ENCODE data around the gene KRTAP12-4. TPM values are rescaled to one million over a fixed set of nuclear protein-coding genes. Genes with fewer than 3 reads are reported as not detected.
A peak's percentile ranks its signal among the peaks of the same experiment; 100 is the strongest.

KRTAP12-4 gene
- total and polyA plus RNA-seq, 9 of the 15 experiments (the other 6 are each of a cell fraction or from before 2014, with no cell fraction given): not detected

DNA sequence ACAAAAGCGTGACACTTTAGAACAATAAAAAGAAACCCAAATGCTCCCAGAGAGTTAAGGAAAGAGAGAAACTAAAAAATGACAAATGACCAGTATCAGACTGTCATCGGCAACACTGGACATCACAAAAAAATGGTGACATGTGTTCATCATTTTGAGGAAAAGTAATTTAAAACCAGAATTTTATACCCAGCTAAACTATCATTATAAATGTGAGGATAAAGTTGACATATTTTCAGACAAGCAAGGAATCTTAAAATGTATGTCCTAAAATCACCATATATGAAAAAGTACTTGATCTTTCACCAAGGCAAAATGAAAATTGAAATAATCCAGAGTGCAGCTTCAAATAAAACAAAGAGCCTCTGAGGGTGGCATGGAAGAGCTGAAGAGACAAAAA, 9.6 kb downstream of the KRTAP12-4 start:
- no TSS peak for BruUV-seq (replicated peaks)
- H3K27ac ChIP-seq (ENCODE audit: extremely low read depth, low read depth, low read length): no peak overlapping the region
- H3K9me3 ChIP-seq (replicated peaks; ENCODE audit: control insufficient read depth, insufficient read depth, low read depth, low read length): peaks cover 4% of the 10 kb centered on the region
- ATAC-seq (no peak), DNase-seq (ENCODE audit: extremely low read depth in 1 of 4, low spot score in 3 of 4) (no peak), FAIRE-seq (no peak)
- no peak overlapping the region for H3K9ac ChIP-seq (ENCODE audit: insufficient read depth in 1 of 2, low read depth in 2 of 2, low read length in 2 of 2)
- peaks cover 2 to 33% of the 10 kb centered on the region in 2 experiments; a peak in 3 of 5 replicates for H3K27me3 ChIP-seq (ENCODE audit: control insufficient read depth in 2 of 2, insufficient read depth in 2 of 2, low read length in 2 of 2)
- in situ Hi-C loops (cut with MboI) (no loop called here), intact Hi-C loops (cut with micrococcal nuclease) (no loop called here)
- no peak overlapping the region for H3K4me2 ChIP-seq (ENCODE audit: insufficient read depth, low read length)
- no peaks in the 10 kb centered on the region; a peak in 1 of 5 replicates for H3K4me1 ChIP-seq (replicated peaks in 1 of 2; ENCODE audit: control insufficient read depth in 2 of 2, insufficient read depth in 2 of 2, low read length in 2 of 2)
- H4K20me1 ChIP-seq (replicated peaks; ENCODE audit: control insufficient read depth, insufficient read depth, low read length): no peaks in the 10 kb centered on the region
- no peak overlapping the region for H2AFZ ChIP-seq (ENCODE audit: low read depth, low read length)
- no peak overlapping the region for H3K4me3 ChIP-seq
- H3K9me1 ChIP-seq (ENCODE audit: control insufficient read depth, insufficient read depth, low read length): no peaks in the 10 kb centered on the region
- TF ChIP-seq ZFP1 (CRISPR knock-in tag; IDR thresholded peaks at IDR 0.05) (peak; percentile 98), IRF9 (tag; IDR thresholded peaks at IDR 0.05) (no peak)
- ChIA-PET POLR2A (interaction anchor here (0.6 kb wide), 1 partner anchor 44 kb away, joined by 3 read pairs; no protein-coding TSS in a partner anchor), CTCF (ENCODE audit: low intra/inter-chr PET ratio) (no interaction called here)
- WGBS (ENCODE audit: insufficient coverage, low coverage, missing lambda C conversion rate): 0% methylated on average over 2 of the region's 2 CpGs
- H3K36me3 ChIP-seq (ENCODE audit: control insufficient read depth, insufficient read depth, low read length): no peaks in the 10 kb centered on the region
- H3K79me2 ChIP-seq (ENCODE audit: control insufficient read depth, insufficient read depth, low read length): no peaks in the 10 kb centered on the region

DNA sequence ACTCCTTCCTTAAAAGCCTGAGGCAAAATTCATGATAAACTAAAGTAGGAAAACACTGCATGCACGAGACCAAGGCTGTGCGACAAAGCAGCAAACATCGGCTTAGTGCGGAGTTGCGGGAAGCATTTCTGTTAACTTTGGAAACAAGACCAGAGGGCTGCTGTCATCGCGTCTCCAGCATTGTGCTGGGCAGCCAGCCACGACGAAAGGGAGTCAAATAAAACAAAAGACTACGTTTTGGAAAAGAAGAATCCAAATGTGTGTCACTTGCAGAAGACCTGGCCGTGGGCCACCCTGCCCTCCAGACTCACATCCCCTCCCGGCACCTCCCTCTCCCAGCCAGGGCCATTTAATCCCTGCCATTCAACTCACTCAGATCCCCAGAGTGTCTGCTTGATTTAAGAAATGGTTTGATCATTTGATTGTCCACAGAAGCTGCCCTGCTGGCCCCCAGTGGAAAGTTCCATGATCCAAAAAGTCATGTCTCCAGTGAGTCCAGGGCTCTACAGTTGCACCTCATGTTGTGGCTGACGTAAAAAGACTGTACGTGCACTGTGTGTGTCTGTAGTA, 10.6 kb downstream of the KRTAP12-4 start:
- POLR2A ChIA-PET: no interaction called here
- no peak for TF ChIP-seq HNRNPK (IDR thresholded peaks at IDR 0.05; ENCODE audit: low read depth, low read length, poor library complexity, severe bottlenecking)
- TF ChIP-seq BMI1 (IDR thresholded peaks at IDR 0.05; ENCODE audit: low read length): no peak
- TF ChIP-seq, protein P1, sequence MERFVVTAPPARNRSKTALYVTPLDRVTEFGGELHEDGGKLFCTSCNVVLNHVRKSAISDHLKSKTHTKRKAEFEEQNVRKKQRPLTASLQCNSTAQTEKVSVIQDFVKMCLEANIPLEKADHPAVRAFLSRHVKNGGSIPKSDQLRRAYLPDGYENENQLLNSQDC (CRISPR knock-in tag; IDR thresholded peaks at IDR 0.05): no peak
- TF ChIP-seq RBFOX2 (IDR thresholded peaks at IDR 0.05; ENCODE audit: low read depth, low read length): no peak
- TF ChIP-seq OTX1 (CRISPR knock-in tag; IDR thresholded peaks at IDR 0.05): no peak
- no peak for TF ChIP-seq ZSCAN32 (CRISPR knock-in tag; IDR thresholded peaks at IDR 0.05)
- TF ChIP-seq CREB1 (IDR thresholded peaks at IDR 0.05): no peak
- no peak for TF ChIP-seq CREB1 (CRISPR knock-in tag; IDR thresholded peaks at IDR 0.05)
- no peak for TF ChIP-seq ZNF239 (CRISPR knock-in tag; IDR thresholded peaks at IDR 0.05)
- TF ChIP-seq, protein P2, sequence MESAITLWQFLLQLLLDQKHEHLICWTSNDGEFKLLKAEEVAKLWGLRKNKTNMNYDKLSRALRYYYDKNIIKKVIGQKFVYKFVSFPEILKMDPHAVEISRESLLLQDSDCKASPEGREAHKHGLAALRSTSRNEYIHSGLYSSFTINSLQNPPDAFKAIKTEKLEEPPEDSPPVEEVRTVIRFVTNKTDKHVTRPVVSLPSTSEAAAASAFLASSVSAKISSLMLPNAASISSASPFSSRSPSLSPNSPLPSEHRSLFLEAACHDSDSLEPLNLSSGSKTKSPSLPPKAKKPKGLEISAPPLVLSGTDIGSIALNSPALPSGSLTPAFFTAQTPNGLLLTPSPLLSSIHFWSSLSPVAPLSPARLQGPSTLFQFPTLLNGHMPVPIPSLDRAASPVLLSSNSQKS (CRISPR knock-in tag; IDR thresholded peaks at IDR 0.05): no peak
- TF ChIP-seq, protein P3, sequence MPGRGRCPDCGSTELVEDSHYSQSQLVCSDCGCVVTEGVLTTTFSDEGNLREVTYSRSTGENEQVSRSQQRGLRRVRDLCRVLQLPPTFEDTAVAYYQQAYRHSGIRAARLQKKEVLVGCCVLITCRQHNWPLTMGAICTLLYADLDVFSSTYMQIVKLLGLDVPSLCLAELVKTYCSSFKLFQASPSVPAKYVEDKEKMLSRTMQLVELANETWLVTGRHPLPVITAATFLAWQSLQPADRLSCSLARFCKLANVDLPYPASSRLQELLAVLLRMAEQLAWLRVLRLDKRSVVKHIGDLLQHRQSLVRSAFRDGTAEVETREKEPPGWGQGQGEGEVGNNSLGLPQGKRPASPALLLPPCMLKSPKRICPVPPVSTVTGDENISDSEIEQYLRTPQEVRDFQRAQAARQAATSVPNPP (IDR thresholded peaks at IDR 0.05; ENCODE audit: borderline replicate concordance, insufficient read depth, insufficient read length): no peak
- no peak for TF ChIP-seq ESRRB (CRISPR knock-in tag; IDR thresholded peaks at IDR 0.05; ENCODE audit: borderline replicate concordance)

More for the DNA sequence above, 10.6 kb downstream of the KRTAP12-4 start:
- under 1% methylated on average over 14 of the region's 14 CpGs for WGBS (ENCODE audit: insufficient coverage, low coverage, missing lambda C conversion rate)
- DNase-seq (ENCODE audit: extremely low read depth in 1 of 4, low spot score in 3 of 4) (no peak), ATAC-seq (no peak), FAIRE-seq (no peak)
- H3K4me3 ChIP-seq: no peak overlapping the region
- H3K4me1 ChIP-seq (replicated peaks in 1 of 2; ENCODE audit: control insufficient read depth in 2 of 2, insufficient read depth in 2 of 2, low read length in 2 of 2): no peaks in the 10 kb centered on the region
- H2AFZ ChIP-seq (ENCODE audit: low read depth, low read length): no peak overlapping the region
- no peaks in the 10 kb centered on the region for H3K79me2 ChIP-seq (ENCODE audit: control insufficient read depth, insufficient read depth, low read length)
- H3K9me3 ChIP-seq (replicated peaks; ENCODE audit: control insufficient read depth, insufficient read depth, low read depth, low read length): peaks cover 4% of the 10 kb centered on the region
- H3K27me3 ChIP-seq (ENCODE audit: control insufficient read depth in 2 of 2, insufficient read depth in 2 of 2, low read length in 2 of 2): peaks cover 0 to 22% of the 10 kb centered on the region in 2 experiments; a peak in 3 of 5 replicates
- intact Hi-C loops (cut with micrococcal nuclease) (no loop called here), in situ Hi-C loops (cut with MboI) (no loop called here)
- no peaks in the 10 kb centered on the region for H3K36me3 ChIP-seq (ENCODE audit: control insufficient read depth, insufficient read depth, low read length)
- H3K4me2 ChIP-seq (ENCODE audit: insufficient read depth, low read length): no peak overlapping the region
- CTCF ChIA-PET (ENCODE audit: low intra/inter-chr PET ratio): no interaction called here
- BruUV-seq (replicated peaks): no TSS peak
- no peak overlapping the region for H3K9ac ChIP-seq (ENCODE audit: insufficient read depth in 1 of 2, low read depth in 2 of 2, low read length in 2 of 2)
- H4K20me1 ChIP-seq (replicated peaks; ENCODE audit: control insufficient read depth, insufficient read depth, low read length): no peaks in the 10 kb centered on the region
- no peak overlapping the region for H3K27ac ChIP-seq (ENCODE audit: extremely low read depth, low read depth, low read length)
- H3K9me1 ChIP-seq (ENCODE audit: control insufficient read depth, insufficient read depth, low read length): no peaks in the 10 kb centered on the region
